Fibroblast of pulmonary artery (primary cell): Measurements from ENCODE around the gene CUBN.

Source experiments
- DNase-seq: peaks from one replicate; pipeline ENCODE4 v3.0.0-alpha.2; 2010; ENCODE audit warnings: low read depth
- H3K4me3 ChIP-seq: replicated peaks from 2 replicates; pipeline ENCODE4 v1.5.1; 2011; ENCODE audit warnings: low read depth, mild to moderate bottlenecking, control low read depth, low read length, moderate library complexity
- TF ChIP-seq, protein P1 (sequence below): IDR thresholded peaks from 2 replicates; pipeline ENCODE4 v1.5.1; 2011; ENCODE audit warnings: mild to moderate bottlenecking, control low read depth, low read length, inconsistent platforms; ENCODE audit errors: missing control alignments

Gene CUBN

DNA sequence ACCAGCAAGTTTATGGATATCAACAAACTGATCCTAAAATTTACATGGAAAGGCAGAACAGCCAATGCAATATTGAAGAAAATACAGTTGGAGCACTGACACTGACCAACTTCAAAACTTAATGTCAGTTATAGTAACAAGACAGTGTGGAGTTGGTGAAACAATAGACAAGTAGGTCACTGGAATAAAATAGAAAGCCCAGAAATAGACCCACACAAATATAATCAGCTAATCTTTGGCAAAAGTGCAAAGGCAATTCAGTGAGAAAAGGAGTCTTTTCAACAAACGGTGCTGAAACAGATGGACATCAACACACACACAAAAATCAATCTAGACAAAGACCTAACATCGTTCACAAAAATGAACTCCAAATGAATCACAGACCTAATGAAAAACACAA is 326.1 kb downstream of the CUBN start:
- no peak for DNase-seq
- TF ChIP-seq, protein P1, sequence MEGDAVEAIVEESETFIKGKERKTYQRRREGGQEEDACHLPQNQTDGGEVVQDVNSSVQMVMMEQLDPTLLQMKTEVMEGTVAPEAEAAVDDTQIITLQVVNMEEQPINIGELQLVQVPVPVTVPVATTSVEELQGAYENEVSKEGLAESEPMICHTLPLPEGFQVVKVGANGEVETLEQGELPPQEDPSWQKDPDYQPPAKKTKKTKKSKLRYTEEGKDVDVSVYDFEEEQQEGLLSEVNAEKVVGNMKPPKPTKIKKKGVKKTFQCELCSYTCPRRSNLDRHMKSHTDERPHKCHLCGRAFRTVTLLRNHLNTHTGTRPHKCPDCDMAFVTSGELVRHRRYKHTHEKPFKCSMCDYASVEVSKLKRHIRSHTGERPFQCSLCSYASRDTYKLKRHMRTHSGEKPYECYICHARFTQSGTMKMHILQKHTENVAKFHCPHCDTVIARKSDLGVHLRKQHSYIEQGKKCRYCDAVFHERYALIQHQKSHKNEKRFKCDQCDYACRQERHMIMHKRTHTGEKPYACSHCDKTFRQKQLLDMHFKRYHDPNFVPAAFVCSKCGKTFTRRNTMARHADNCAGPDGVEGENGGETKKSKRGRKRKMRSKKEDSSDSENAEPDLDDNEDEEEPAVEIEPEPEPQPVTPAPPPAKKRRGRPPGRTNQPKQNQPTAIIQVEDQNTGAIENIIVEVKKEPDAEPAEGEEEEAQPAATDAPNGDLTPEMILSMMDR, result no peak
- no peak overlapping the region for H3K4me3 ChIP-seq

DNA sequence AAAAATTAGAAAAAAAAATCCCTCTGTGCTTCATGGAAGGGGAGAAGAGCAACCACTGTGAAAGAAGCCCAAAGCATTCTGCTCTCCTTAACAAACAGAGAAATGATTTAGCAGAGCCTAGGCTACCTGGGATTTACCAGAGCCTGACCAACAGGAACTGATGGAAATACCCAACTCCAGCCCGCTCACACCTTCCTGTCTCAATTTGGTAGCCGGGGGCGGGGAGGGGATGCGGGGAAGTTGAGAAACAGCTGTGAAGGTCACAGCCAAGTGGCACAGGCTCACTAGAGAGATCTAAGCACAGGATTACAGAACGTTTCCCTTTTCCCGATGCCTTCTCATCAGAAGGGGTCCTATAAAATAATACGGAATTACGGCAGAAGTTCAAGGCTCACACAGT is 330.0 kb downstream of the CUBN start:
- no peak overlapping the region for H3K4me3 ChIP-seq
- no peak for DNase-seq
- TF ChIP-seq, protein P1, result no peak

DNA sequence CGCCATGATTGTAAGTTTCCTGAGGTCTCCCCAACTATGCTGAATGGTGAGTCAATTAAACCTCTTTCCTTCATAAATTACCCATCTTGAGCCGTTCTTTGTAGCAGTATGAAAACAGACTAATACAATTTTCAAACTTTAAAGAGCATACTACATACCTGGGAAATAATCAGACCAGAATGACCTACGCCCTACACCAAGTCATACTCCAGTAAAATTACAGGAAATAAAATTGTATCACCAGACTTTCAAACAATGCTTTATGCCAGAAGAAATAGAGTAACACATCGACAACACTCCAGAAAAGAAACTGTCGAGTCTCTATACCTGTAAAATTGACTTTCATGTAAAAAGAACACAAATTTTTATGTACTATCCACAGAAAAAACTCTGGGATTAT is 331.0 kb downstream of the CUBN start:
- no peak overlapping the region for H3K4me3 ChIP-seq
- TF ChIP-seq, protein P1, result no peak
- no peak for DNase-seq

DNA sequence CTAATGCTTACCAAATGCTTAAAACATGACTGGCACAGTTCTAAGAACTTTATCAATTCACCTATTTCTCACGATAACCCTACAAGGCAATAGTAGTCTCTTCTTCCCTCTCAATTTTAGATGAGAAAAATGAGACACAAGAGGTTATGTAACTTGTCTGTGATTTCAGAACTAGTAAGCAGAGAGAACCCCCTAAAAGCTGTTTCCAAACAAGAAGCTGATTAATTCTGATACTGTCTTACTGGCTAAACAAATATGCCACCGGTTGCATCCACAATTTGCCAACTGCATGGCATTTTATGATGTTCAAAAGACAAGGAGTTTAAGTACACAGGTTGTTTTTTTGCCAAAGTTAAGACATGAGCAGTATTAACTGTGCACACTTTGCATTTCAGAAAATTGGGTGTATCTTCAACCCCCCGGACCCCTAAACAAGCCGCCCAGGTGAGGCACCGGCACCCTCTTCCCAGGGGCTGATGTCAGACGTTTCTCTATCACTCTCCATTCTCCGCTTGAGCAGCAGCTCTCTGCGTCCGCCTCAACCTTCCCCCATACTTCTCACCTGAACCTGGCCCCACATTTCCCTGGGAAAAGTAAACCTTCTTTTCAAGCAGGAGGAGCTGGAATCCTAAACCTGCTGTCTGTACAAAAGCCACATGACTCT is 334.1 kb downstream of the CUBN start:
- H3K4me3 ChIP-seq, result no peak overlapping the region
- no peak for DNase-seq
- TF ChIP-seq, protein P1, result no peak

DNA sequence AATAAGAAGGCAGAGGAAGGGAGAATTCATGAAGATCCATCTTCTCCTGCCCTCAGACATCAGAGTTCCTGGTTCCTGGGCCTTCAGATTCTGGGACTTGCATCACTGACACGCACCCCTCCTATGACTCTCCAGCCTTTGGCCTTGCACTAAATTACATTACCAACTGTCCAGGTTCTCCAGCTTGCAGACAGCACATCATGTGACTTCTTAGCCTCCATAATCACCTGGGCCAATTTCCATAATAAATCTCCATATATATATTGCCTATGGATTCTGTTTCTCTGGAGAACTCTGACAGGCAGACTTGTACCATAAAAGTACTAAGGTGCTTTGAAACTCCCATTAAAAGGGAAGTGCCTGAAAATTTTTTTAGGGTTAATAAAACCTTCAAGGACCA is 335.6 kb downstream of the CUBN start:
- TF ChIP-seq, protein P1, result no peak
- no peak for DNase-seq
- no peak overlapping the region for H3K4me3 ChIP-seq

DNA sequence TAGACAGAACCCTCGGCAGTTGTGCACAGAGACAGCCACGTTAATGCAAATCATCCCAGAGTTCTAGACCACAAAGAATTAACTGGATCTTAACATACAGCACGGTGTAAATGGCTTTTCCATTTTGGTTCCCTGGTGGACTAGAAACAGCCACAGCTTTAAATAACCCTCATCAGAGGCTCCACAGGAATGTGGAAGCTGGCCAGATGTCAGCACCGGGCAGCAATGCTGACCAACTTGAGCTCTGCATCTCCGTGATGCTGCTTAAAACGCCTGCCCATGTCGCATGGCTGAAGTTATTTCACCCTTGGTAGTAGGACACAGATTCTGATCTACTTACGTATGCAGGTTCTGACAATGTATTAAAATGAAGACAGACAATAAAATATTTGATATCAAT is 336.9 kb downstream of the CUBN start:
- peak; percentile 47 for DNase-seq
- H3K4me3 ChIP-seq, result no peak overlapping the region
- TF ChIP-seq, protein P1, result no peak

DNA sequence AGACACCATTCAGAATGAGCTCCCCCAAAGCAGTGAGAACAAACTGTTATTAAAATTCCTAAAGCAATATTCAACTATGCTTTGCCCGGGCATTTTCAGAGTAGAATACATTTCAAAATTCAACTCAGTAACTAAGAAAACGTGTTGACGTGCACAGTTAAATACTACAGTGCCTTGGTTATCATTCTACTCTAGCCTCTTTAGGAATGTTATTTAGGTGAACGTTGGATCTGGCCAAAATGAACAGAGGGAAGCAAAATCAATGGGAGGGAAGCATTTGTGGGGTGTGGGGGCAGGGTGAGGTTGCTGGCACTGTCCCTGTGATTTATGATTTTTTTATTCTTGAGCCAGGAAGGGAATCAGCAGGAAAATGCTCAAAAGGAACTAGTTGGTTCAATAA is 339.8 kb downstream of the CUBN start:
- TF ChIP-seq, protein P1, result no peak
- no peak for DNase-seq
- no peak overlapping the region for H3K4me3 ChIP-seq
